Stomach (tissue), 9 donors: ENCODE results near the gene SEMA3F. TPM values are rescaled to one million over a fixed set of nuclear protein-coding genes. Genes with fewer than 3 reads are reported as not detected.

Experiments
- DNase-seq, 2 donors: peaks; one replicate each; pipeline versions ENCODE4 v3.0.0 to v3.0.0-alpha.2; 2013 to 2019
- H3K27ac ChIP-seq, 5 donors: fragments of 200-600 bp in 4 of 5; sonication (generic) in 4 of 5; one replicate each; pipeline ENCODE4 v1.5.1; 2013 to 2019; ENCODE audit warnings: mild to moderate bottlenecking in 1 of 5, moderate library complexity in 1 of 5
- H3K27me3 ChIP-seq, 3 donors: fragments of 200-600 bp; sonication (generic); one replicate each; pipeline ENCODE4 v1.5.1; 2017 to 2019; ENCODE audit warnings: mixed run types in 1 of 3
- H3K36me3 ChIP-seq, 4 donors: fragments of 200-600 bp; sonication (generic); 1 replicate in 3 of 4; 2 replicates in 1 of 4; pipeline ENCODE4 v1.5.1; 2016 to 2019
- H3K4me1 ChIP-seq, 4 donors: fragments of 200-600 bp; sonication (generic); one replicate each; pipeline ENCODE4 v1.5.1; 2016 to 2019
- H3K4me3 ChIP-seq, 4 donors: fragments of 200-600 bp; sonication (generic) in 3 of 4; one replicate each; pipeline ENCODE4 v1.5.1; 2016 to 2019; ENCODE audit warnings: mild to moderate bottlenecking in 1 of 4
- H3K9me3 ChIP-seq, 4 donors: fragments of 200-600 bp; sonication (generic); one replicate each; pipeline ENCODE4 v1.5.1; 2016 to 2019
- EP300 ChIP-seq: sonication (generic); formaldehyde crosslinking; IDR thresholded peaks from one replicate; pipeline ENCODE4 v1.6.1; 2017; ENCODE audit warnings: antibody characterized with exemption
- POLR2A ChIP-seq, 4 donors: fragments of 450-650 bp; IDR thresholded peaks; one replicate each; pipeline ENCODE4 v1.6.1; 2016; ENCODE audit warnings: antibody characterized with exemption in 4 of 4, control low read depth in 2 of 4, mild to moderate bottlenecking in 1 of 4, moderate library complexity in 1 of 4
- POLR2AphosphoS5 ChIP-seq, 3 donors: sonication (generic); formaldehyde crosslinking; IDR thresholded peaks; one replicate each; pipeline ENCODE4 v1.6.1; 2016; ENCODE audit warnings: antibody characterized with exemption in 3 of 3
- WGBS, 5 donors: extraction: QIAGEN DNeasy Blood & Tissue Kit in 3 of 5; methylation state at CpG; one replicate each; pipeline versions ENCODE4 v1.1.5 to v1.1.7; 2013 to 2018; 5-methylcytosine and 5-hydroxymethylcytosine counted together
- intact Hi-C: fragments of 100-400 bp; cut with DNase I; formaldehyde crosslinking; loops from one replicate; pipeline ENCODE4 v1.15.1; 2023; ENCODE audit warnings: low total_unique reads
- polyA plus RNA-seq, 3 donors: library from polyadenylated mRNA; stranded (reverse); fragments of 200-250 nt; gene quantifications; one replicate each; pipeline ENCODE4 v1.2.3, GENCODE V29; 2013
- total RNA-seq, 5 donors: library from RNA; depleted of rRNA; stranded (reverse); fragments of >200 nt; gene quantifications; one replicate each; pipeline versions ENCODE4 v1.1.0 to v1.2.3, GENCODE V29; 2014 to 2016
- TF ChIP-seq, protein P1 (sequence below), 7 experiments: fragments of 450-650 bp in 4 of 7; fragments of 200-600 bp in 3 of 7; sonication (generic) in 3 of 7; IDR thresholded peaks; one replicate each; pipeline ENCODE4 v1.5.1; 2016 to 2019; ENCODE audit warnings: antibody characterized with exemption in 7 of 7, control low read depth in 2 of 7, mild to moderate bottlenecking in 1 of 7
- donor health status: healthy with polysubstance abuse.
- donor health status: Bipolar disorder and iron deficiency.
- donor health status: healthy.

Gene SEMA3F
- total and polyA plus RNA-seq, 8 donors: 8.9 to 34.5 (median 22.9) TPM

DNA sequence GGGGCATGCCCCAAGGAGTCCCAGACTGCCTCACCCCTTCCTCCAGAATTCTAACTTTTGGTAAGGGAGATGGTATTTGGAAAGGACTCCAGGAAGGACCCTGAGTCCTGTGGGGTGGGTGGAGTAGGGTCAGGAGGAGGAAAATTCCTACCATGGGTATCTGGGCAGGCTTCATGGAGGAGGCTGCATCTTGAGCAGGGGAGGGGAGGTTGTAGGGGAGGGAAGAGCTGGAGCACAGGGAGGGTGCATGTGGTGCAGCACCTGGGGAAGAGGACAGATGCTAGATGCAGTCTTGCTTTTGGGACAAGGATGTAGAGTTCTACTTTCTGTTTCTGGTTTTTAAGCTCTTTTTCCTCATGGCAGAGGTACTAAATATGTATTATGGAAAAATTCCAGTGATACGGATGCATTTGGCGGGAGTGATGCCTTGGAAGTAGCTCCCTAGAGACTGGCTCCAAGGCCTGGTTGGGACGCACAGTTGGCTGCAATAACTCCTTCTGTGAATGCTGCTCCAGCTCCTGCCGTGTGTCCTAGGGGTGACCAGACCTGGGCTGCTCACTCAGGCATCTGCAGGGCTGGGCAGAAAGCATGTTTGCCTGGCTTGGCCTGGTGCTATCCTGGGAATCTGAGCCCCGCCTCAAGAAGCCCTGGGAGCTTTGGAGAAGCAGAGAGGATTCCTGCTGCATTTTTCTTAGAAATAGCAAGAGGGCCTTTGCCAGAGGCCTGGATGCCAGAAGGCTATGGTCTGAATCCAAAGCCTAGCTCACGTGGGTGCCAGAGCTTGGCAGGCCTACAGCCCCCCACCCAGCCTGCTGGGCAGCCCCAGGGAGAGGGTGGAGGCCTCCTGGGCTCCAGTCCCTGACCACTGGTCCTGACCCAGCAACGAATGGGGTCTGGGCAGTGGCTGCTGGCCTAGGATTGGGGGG, 10.1 kb downstream of the SEMA3F start:
- DNase-seq: peak; percentile 43 to 67
- TF ChIP-seq POLR2A (IDR thresholded peaks at IDR 0.05): no peak
- no peak for TF ChIP-seq EP300
- no peak for TF ChIP-seq POLR2AphosphoS5 (IDR thresholded peaks at IDR 0.05)
- TF ChIP-seq, protein P1, sequence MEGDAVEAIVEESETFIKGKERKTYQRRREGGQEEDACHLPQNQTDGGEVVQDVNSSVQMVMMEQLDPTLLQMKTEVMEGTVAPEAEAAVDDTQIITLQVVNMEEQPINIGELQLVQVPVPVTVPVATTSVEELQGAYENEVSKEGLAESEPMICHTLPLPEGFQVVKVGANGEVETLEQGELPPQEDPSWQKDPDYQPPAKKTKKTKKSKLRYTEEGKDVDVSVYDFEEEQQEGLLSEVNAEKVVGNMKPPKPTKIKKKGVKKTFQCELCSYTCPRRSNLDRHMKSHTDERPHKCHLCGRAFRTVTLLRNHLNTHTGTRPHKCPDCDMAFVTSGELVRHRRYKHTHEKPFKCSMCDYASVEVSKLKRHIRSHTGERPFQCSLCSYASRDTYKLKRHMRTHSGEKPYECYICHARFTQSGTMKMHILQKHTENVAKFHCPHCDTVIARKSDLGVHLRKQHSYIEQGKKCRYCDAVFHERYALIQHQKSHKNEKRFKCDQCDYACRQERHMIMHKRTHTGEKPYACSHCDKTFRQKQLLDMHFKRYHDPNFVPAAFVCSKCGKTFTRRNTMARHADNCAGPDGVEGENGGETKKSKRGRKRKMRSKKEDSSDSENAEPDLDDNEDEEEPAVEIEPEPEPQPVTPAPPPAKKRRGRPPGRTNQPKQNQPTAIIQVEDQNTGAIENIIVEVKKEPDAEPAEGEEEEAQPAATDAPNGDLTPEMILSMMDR (IDR thresholded peaks at IDR 0.05): no peak
- Histone ChIP-seq H3K9me3 (no peaks in the 10 kb centered on the region), H3K4me1 (peaks cover 96 to 100% (median 99%) of the 10 kb centered on the region in 4 donors), H3K4me3 (peak overlapping the region in 1 of 4 donors; percentile 18), H3K36me3 (no peaks in the 10 kb centered on the region), H3K27me3 (no peaks in the 10 kb centered on the region), H3K27ac (peak overlapping the region; percentile 37 to 90 (median 85))
- WGBS, 5 donors: 8 to 29% (median 20%) methylated on average over 5 to 7 of the region's 7 CpGs
- intact Hi-C loops: no loop called here

DNA sequence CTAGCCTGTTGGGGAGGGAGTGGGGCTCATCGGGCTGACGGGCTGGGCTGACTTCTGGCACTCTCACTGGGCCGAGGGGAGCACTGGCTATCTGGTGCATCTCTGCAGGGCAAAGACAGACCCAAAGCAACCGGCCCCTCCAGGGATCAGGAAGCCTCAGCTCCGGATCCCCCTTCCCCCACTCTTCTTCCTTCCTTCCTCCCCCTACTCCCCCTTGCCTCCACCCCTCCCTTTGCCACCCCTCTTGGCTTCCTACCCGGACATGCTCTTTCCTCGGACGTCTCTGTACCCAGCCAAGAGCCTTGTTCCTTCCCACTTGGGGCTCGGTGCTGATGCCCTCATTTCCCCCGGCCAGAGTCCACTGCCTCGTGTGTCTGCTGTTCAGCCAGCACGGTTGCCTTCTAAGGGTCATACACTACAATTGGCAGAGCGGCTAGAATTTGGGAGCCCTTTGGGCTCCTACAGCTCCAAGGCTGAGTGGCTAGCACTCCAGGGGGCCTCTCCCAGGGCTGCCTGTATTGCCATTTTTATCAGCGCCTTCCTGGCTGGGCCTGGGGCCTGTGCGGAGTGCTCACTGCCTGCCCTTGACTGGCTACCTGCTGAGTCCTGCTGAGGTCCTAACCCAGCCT, 10.9 kb downstream of the SEMA3F start:
- Histone ChIP-seq H3K4me1 (peaks cover 91 to 99% (median 97%) of the 10 kb centered on the region in 4 donors), H3K4me3 (peak overlapping the region in 1 of 4 donors; percentile 2), H3K27ac (peak overlapping the region; percentile 37 to 90 (median 85)), H3K9me3 (no peaks in the 10 kb centered on the region), H3K36me3 (no peaks in the 10 kb centered on the region), H3K27me3 (no peaks in the 10 kb centered on the region)
- DNase-seq: peak in 1 of 2 donors; percentile 61
- 19 to 27% (median 20%) methylated on average over 11 to 15 of the region's 15 CpGs for WGBS, 5 donors
- TF ChIP-seq, protein P1 (IDR thresholded peaks at IDR 0.05): no peak
- TF ChIP-seq POLR2AphosphoS5 (IDR thresholded peaks at IDR 0.05): no peak
- TF ChIP-seq POLR2A (IDR thresholded peaks at IDR 0.05): no peak
- TF ChIP-seq EP300: no peak
- intact Hi-C loops: no loop called here

DNA sequence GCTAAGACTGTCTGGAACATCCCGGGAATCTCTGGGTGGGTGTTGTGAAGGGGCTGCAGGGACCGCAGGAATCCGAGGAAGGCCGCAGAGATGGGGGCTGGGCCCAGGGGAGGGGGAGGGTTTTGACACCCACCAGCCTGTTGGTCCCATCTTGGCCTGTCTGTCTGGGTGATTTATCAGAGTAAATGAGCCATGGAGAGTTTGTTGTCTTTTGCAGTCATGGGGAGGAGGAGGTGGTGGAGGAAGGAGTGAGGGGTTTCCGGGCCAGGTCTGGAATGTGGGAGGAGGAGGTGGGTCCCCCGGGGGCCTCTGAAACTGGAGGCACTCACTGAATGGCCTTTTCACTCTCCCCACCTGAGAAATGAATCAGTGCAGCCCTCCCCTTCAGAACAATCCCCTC, 11.5 kb downstream of the SEMA3F start:
- DNase-seq: no peak
- intact Hi-C loops: no loop called here
- Histone ChIP-seq H3K4me3 (no peak overlapping the region), H3K36me3 (no peaks in the 10 kb centered on the region), H3K27ac (peak overlapping the region in 4 of 5 donors; percentile 78 to 90 (median 86)), H3K4me1 (peaks cover 91 to 99% (median 97%) of the 10 kb centered on the region in 4 donors), H3K9me3 (no peaks in the 10 kb centered on the region), H3K27me3 (no peaks in the 10 kb centered on the region)
- 45 to 70% (median 61%) methylated on average over 6 of the region's 6 CpGs for WGBS, 5 donors
- TF ChIP-seq POLR2A (IDR thresholded peaks at IDR 0.05) (no peak), POLR2AphosphoS5 (IDR thresholded peaks at IDR 0.05) (no peak), EP300 (no peak)
- TF ChIP-seq, protein P1 (IDR thresholded peaks at IDR 0.05): no peak

DNA sequence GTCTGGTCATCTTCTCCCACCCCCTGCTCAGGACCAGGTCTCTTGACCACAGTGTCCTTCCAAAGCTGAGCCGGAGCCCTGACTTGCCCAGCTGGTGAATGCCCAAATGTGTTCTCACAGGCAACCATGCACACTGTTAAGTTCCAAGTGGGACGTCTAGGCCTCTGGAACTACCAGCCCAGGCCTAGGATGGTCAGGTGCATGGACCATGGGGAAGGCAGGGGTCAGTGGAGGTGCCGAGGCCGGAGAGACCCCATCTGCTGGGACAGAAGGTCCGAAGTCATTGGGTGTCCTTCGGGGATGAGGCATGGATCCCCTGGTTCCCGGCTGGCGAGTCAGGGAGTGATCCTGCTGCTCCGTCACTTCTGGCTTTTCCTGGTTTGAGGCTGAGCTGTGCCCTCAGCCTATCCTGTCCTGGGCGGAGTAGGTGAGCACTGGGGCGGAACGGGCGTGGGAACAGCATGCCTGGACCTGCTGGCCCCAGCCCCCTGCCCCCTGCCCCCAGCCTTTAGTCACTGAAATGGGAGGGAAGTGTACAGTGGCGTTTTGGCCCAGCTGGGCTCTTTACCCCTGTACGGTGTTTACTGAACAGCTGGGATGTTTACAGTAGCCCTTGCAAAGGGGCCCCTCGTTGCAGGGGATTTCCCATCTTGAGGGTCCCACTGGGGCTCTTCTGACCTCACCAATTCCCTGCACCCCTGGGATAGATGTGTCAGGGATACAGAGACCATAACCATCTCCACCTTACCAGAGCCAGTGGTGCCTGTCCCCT, 12.1 kb downstream of the SEMA3F start:
- Histone ChIP-seq H3K9me3 (no peaks in the 10 kb centered on the region), H3K4me3 (no peak overlapping the region), H3K36me3 (no peaks in the 10 kb centered on the region), H3K27me3 (no peaks in the 10 kb centered on the region), H3K4me1 (peaks cover 91 to 99% (median 97%) of the 10 kb centered on the region in 4 donors), H3K27ac (peak overlapping the region; percentile 56 to 90 (median 85))
- 36 to 64% (median 44%) methylated on average over 16 of the region's 16 CpGs for WGBS, 5 donors
- DNase-seq: peak; percentile 48 to 71
- no peak for TF ChIP-seq EP300
- no peak for TF ChIP-seq POLR2A (IDR thresholded peaks at IDR 0.05)
- TF ChIP-seq POLR2AphosphoS5 (IDR thresholded peaks at IDR 0.05): no peak
- TF ChIP-seq, protein P1 (IDR thresholded peaks at IDR 0.05): no peak
- intact Hi-C loops: no loop called here
